ENCODE measurements around the gene CCDC150. TPM values are rescaled to one million over a fixed set of nuclear protein-coding genes. Genes with fewer than 3 reads are reported as not detected.
"Not testable (repeated sequence)": the region's sequence is repeated elsewhere in the genome, so short reads cannot be mapped to it uniquely, and the experiment has no call there.

Gene CCDC150
- total RNA-seq, 1 donor from 2014 or later = 3.1 TPM

- TF ChIP-seq CTCF (IDR thresholded peaks at IDR 0.05) = no peak
- no peak for DNase-seq (ENCODE audit: low spot score)
- Mint-ChIP-seq H3K27me3 (ENCODE audit: low read depth) (no peaks in the 10 kb centered on the region), H3K36me3 (ENCODE audit: low read depth) (no peaks in the 10 kb centered on the region), H3K4me1 (ENCODE audit: low read depth) (no peaks in the 10 kb centered on the region), H3K4me3 (ENCODE audit: unreplicated experiment) (no peak overlapping the region), H3K9me3 (ENCODE audit: low read depth) (peaks cover 2% of the 10 kb centered on the region), H3K27ac (ENCODE audit: unreplicated experiment) (no peak overlapping the region)
Measured at GRCh38 chr2:196702641-196703040, 63.1 kb downstream of the CCDC150 start.

GRCh38 chr2:196703695-196704094 is 64.2 kb downstream of the CCDC150 start:
- Mint-ChIP-seq H3K9me3 (ENCODE audit: low read depth) (peaks cover 4% of the 10 kb centered on the region), H3K4me3 (ENCODE audit: unreplicated experiment) (no peak overlapping the region), H3K36me3 (ENCODE audit: low read depth) (no peaks in the 10 kb centered on the region), H3K4me1 (ENCODE audit: low read depth) (no peaks in the 10 kb centered on the region), H3K27ac (ENCODE audit: unreplicated experiment) (no peak overlapping the region), H3K27me3 (ENCODE audit: low read depth) (no peaks in the 10 kb centered on the region)
- no peak for TF ChIP-seq CTCF (IDR thresholded peaks at IDR 0.05)
- DNase-seq (ENCODE audit: low spot score) = no peak

GRCh38 chr2:196710056-196710455 is 70.5 kb downstream of the CCDC150 start:
- not testable (repeated sequence) for H3K4me3 Mint-ChIP-seq (ENCODE audit: unreplicated experiment); H3K27me3 Mint-ChIP-seq (ENCODE audit: low read depth); H3K27ac Mint-ChIP-seq (ENCODE audit: unreplicated experiment); DNase-seq (ENCODE audit: low spot score); H3K36me3 Mint-ChIP-seq (ENCODE audit: low read depth); H3K4me1 Mint-ChIP-seq (ENCODE audit: low read depth)
- peaks cover 13% of the 10 kb centered on the region for H3K9me3 Mint-ChIP-seq (ENCODE audit: low read depth)

- no peak for DNase-seq (ENCODE audit: low spot score)
- Mint-ChIP-seq H3K27ac (ENCODE audit: unreplicated experiment) (no peak overlapping the region), H3K4me1 (ENCODE audit: low read depth) (no peaks in the 10 kb centered on the region), H3K27me3 (ENCODE audit: low read depth) (no peaks in the 10 kb centered on the region), H3K36me3 (ENCODE audit: low read depth) (peaks cover 2% of the 10 kb centered on the region), H3K9me3 (ENCODE audit: low read depth) (peaks cover 13% of the 10 kb centered on the region), H3K4me3 (ENCODE audit: unreplicated experiment) (no peak overlapping the region)
- no peak for TF ChIP-seq CTCF (IDR thresholded peaks at IDR 0.05)
Measured at GRCh38 chr2:196711625-196712024, 72.1 kb downstream of the CCDC150 start.

- Mint-ChIP-seq H3K9me3 (ENCODE audit: low read depth) (peaks cover 9% of the 10 kb centered on the region), H3K27me3 (ENCODE audit: low read depth) (no peaks in the 10 kb centered on the region), H3K27ac (ENCODE audit: unreplicated experiment) (no peak overlapping the region), H3K4me1 (ENCODE audit: low read depth) (no peaks in the 10 kb centered on the region), H3K36me3 (ENCODE audit: low read depth) (peaks cover 2% of the 10 kb centered on the region), H3K4me3 (ENCODE audit: unreplicated experiment) (no peak overlapping the region)
- no peak for DNase-seq (ENCODE audit: low spot score)
- no peak for TF ChIP-seq CTCF (IDR thresholded peaks at IDR 0.05)
Measured at GRCh38 chr2:196712867-196713266, 73.4 kb downstream of the CCDC150 start.

- Mint-ChIP-seq H3K36me3 (ENCODE audit: low read depth) (peaks cover 2% of the 10 kb centered on the region), H3K9me3 (ENCODE audit: low read depth) (no peaks in the 10 kb centered on the region), H3K27ac (ENCODE audit: unreplicated experiment) (peak overlapping the region; percentile 92), H3K4me1 (ENCODE audit: low read depth) (peaks cover 12% of the 10 kb centered on the region), H3K4me3 (ENCODE audit: unreplicated experiment) (peak overlapping the region; percentile 37), H3K27me3 (ENCODE audit: low read depth) (no peaks in the 10 kb centered on the region)
- no peak for DNase-seq (ENCODE audit: low spot score)
- TF ChIP-seq CTCF (IDR thresholded peaks at IDR 0.05) = no peak
Measured at GRCh38 chr2:196718419-196719109, 79.0 kb downstream of the CCDC150 start.

All from chondrocyte (in vitro differentiated cells).